ENCODE data around the gene ZNF695. TPM values are rescaled to one million over a fixed set of nuclear protein-coding genes. Genes with fewer than 3 reads are reported as not detected.

Gene ZNF695
- polyA plus RNA-seq, 2 of the 4 experiments (the other 2 are of a cell fraction), result 2.6 to 3.3 TPM

- ATAC-seq, result peak in 1 of 2 experiments; percentile 38; a peak in 1 of 6 replicates
- no peak for FAIRE-seq
- no peaks in the 10 kb centered on the region for H3K4me1 ChIP-seq
- CTCF ChIA-PET, result no interaction called here
- H3K4me3 ChIP-seq, result no peak overlapping the region
- DNase-seq (ENCODE audit: low read depth in 1 of 2, low spot score in 1 of 2), result no peak
- TF ChIP-seq MAFK (IDR thresholded peaks at IDR 0.05; ENCODE audit: partially characterized antibody) (peak; percentile 28), HOXA7 (CRISPR knock-in tag; IDR thresholded peaks at IDR 0.05) (no peak)
- H3K4me2 ChIP-seq, result no peak overlapping the region
- 62% methylated on average over 7 of the region's 7 CpGs for WGBS (ENCODE audit: missing lambda C conversion rate)
- POLR2A ChIA-PET, result no interaction called here
- H3K9me3 ChIP-seq, result no peaks in the 10 kb centered on the region; the same call in 2 of the 3 replicates
- no peak overlapping the region for H3K27ac ChIP-seq
Measured at GRCh38 chr1:246947255-246947654, 60.6 kb downstream of the ZNF695 start.

GRCh38 chr1:246946366-246946765 lies 61.5 kb downstream of the ZNF695 start:
- no peak overlapping the region for H3K4me3 ChIP-seq
- WGBS (ENCODE audit: missing lambda C conversion rate), result 77% methylated on average over 6 of the region's 6 CpGs
- CTCF ChIA-PET, result no interaction called here
- TF ChIP-seq RAD21 (conservative IDR thresholded peaks at IDR 0.05 in 1 of 2, IDR thresholded peaks at IDR 0.05 in 1 of 2) (no peak), GATA3 (IDR thresholded peaks at IDR 0.05; ENCODE audit: borderline replicate concordance) (no peak), SREBF2 (IDR thresholded peaks at IDR 0.05) (no peak), HDAC2 (IDR thresholded peaks at IDR 0.05) (no peak), MAZ (IDR thresholded peaks at IDR 0.05; ENCODE audit: borderline replicate concordance, low read depth, low read length) (no peak), CTCF (IDR thresholded peaks at IDR 0.05) (no peak), ZSCAN20 (CRISPR knock-in tag; IDR thresholded peaks at IDR 0.05) (no peak), JUN (IDR thresholded peaks at IDR 0.05) (no peak), RARB (CRISPR knock-in tag; IDR thresholded peaks at IDR 0.05) (no peak), PBX3 (IDR thresholded peaks at IDR 0.05) (no peak), TFCP2L1 (CRISPR knock-in tag; IDR thresholded peaks at IDR 0.05) (no peak), NR3C1 (IDR thresholded peaks at IDR 0.05) (no peak), HEYL (CRISPR knock-in tag; IDR thresholded peaks at IDR 0.05) (no peak), ATOH8 (CRISPR knock-in tag; IDR thresholded peaks at IDR 0.05; ENCODE audit: low read depth) (no peak), CBX8 (IDR thresholded peaks at IDR 0.05) (no peak)
- H3K4me2 ChIP-seq, result no peak overlapping the region
- no peaks in the 10 kb centered on the region for H3K4me1 ChIP-seq
- H3K9me3 ChIP-seq, result no peaks in the 10 kb centered on the region; the same call in 2 of the 3 replicates
- H3K27ac ChIP-seq, result no peak overlapping the region
- no peak for ATAC-seq
- FAIRE-seq, result no peak
- POLR2A ChIA-PET, result no interaction called here
- no peak for DNase-seq (ENCODE audit: low read depth in 1 of 2, low spot score in 1 of 2)

Other genes starting within 250 kb of the ZNF695 start
- gene AHCTF1, start 76.1 kb downstream of the ZNF695 start, polyA plus RNA-seq (2011; rRNA removed), result 40.7 and 44.7 TPM in 2 replicates
- 26.0 to 28.8 TPM (median 27.0 TPM) in 3 replicates for gene AHCTF1, start 76.1 kb downstream of the ZNF695 start, polyA plus RNA-seq (2017; fragmentation: RNase III; extraction: RNeasy Plus Mini Kit Qiagen cat#74134 plus additional on column Dnase treatment)
- gene ZNF670, start 70.8 kb upstream of the ZNF695 start, polyA plus RNA-seq (2011; rRNA removed), result 3.5 and 4.3 TPM in 2 replicates
- gene ZNF670, start 70.8 kb upstream of the ZNF695 start, polyA plus RNA-seq (2017; fragmentation: RNase III; extraction: RNeasy Plus Mini Kit Qiagen cat#74134 plus additional on column Dnase treatment), result 2.9 to 3.3 TPM (median 3.0 TPM) in 3 replicates
- 5.3 and 5.4 TPM in 2 replicates for gene ZNF669, start 96.3 kb upstream of the ZNF695 start, polyA plus RNA-seq (2011; rRNA removed)
- 3.6 to 3.7 TPM (median 3.6 TPM) in 3 replicates for gene ZNF669, start 96.3 kb upstream of the ZNF695 start, polyA plus RNA-seq (2017; fragmentation: RNase III; extraction: RNeasy Plus Mini Kit Qiagen cat#74134 plus additional on column Dnase treatment)
- 6.4 and 6.5 TPM in 2 replicates for gene ZNF124, start 164.0 kb upstream of the ZNF695 start, polyA plus RNA-seq (2011; rRNA removed)
- 4.4 to 5.5 TPM (median 5.3 TPM) in 3 replicates for gene ZNF124, start 164.0 kb upstream of the ZNF695 start, polyA plus RNA-seq (2017; fragmentation: RNase III; extraction: RNeasy Plus Mini Kit Qiagen cat#74134 plus additional on column Dnase treatment)
- gene VN1R5, start 248.0 kb upstream of the ZNF695 start, polyA plus RNA-seq (2011; rRNA removed), result not detected in 2 replicates
- gene VN1R5, start 248.0 kb upstream of the ZNF695 start, polyA plus RNA-seq (2017; fragmentation: RNase III; extraction: RNeasy Plus Mini Kit Qiagen cat#74134 plus additional on column Dnase treatment), result not detected in 3 replicates